Osteoblast (primary cell): Measurements from ENCODE around the gene FAM117B. TPM values are rescaled to one million over a fixed set of nuclear protein-coding genes. Genes with fewer than 3 reads are reported as not detected.

ENCODE experiments used
- DNase-seq: peaks from one replicate; pipeline ENCODE4 v3.0.0; 2011; ENCODE audit warnings: low spot score, mixed read lengths; ENCODE audit not compliant: insufficient read length; ENCODE audit errors: missing footprints
- H2AFZ ChIP-seq: 2 replicates; pipeline ENCODE4 v1.6.0; 2011; ENCODE audit warnings: mild to moderate bottlenecking, low read length
- H3K27ac ChIP-seq: 2 replicates; pipeline ENCODE4 v1.5.1; 2011; ENCODE audit warnings: mild to moderate bottlenecking, low read depth, low read length, moderate library complexity
- H3K27me3 ChIP-seq: 2 replicates; pipeline ENCODE4 v1.6.0; 2012; ENCODE audit warnings: mild to moderate bottlenecking, control low read depth, inconsistent platforms, low read length, moderate library complexity; ENCODE audit not compliant: insufficient read depth
- H3K36me3 ChIP-seq: 2 replicates; pipeline ENCODE4 v1.5.1; 2011; ENCODE audit warnings: mild to moderate bottlenecking, low read length, control low read depth, moderate library complexity; ENCODE audit not compliant: insufficient read depth
- H3K4me1 ChIP-seq: 2 replicates; pipeline ENCODE4 v1.5.1; 2011; ENCODE audit warnings: mild to moderate bottlenecking, low read length, control low read depth, moderate library complexity; ENCODE audit not compliant: insufficient read depth
- H3K4me2 ChIP-seq: 2 replicates; pipeline ENCODE4 v1.6.0; 2011; ENCODE audit warnings: mild to moderate bottlenecking, low read length; ENCODE audit not compliant: insufficient read depth
- H3K4me3 ChIP-seq: fragments of 200-600 bp; sonication (generic); 3 replicates; pipeline ENCODE4 v1.5.1; 2012; ENCODE audit warnings: mild to moderate bottlenecking, low read length, inconsistent platforms; ENCODE audit not compliant: insufficient read depth
- H3K79me2 ChIP-seq: 2 replicates; pipeline ENCODE4 v1.6.0; 2012; ENCODE audit warnings: mild to moderate bottlenecking, low read length, control low read depth, inconsistent platforms; ENCODE audit not compliant: insufficient read depth
- H3K9me3 ChIP-seq: 2 replicates; pipeline ENCODE4 v1.5.1; 2011; ENCODE audit warnings: low read depth, low read length, control low read depth
- H4K20me1 ChIP-seq: 2 replicates; pipeline ENCODE4 v1.6.0; 2012; ENCODE audit warnings: mild to moderate bottlenecking, low read length, control low read depth; ENCODE audit not compliant: insufficient read depth
- total RNA-seq: library from RNA; depleted of rRNA; stranded (reverse); fragments of >200 nt; gene quantifications from 2 replicates; pipeline ENCODE4 v1.2.3, GENCODE V29; 2012
- TF ChIP-seq, protein P1 (sequence below): IDR thresholded peaks from 2 replicates; pipeline ENCODE4 v1.5.1; 2011; ENCODE audit warnings: mild to moderate bottlenecking, low read depth, low read length, moderate library complexity; ENCODE audit errors: extremely low read depth

Gene FAM117B
- total RNA-seq, 1 donor, result 2.9 TPM

DNA sequence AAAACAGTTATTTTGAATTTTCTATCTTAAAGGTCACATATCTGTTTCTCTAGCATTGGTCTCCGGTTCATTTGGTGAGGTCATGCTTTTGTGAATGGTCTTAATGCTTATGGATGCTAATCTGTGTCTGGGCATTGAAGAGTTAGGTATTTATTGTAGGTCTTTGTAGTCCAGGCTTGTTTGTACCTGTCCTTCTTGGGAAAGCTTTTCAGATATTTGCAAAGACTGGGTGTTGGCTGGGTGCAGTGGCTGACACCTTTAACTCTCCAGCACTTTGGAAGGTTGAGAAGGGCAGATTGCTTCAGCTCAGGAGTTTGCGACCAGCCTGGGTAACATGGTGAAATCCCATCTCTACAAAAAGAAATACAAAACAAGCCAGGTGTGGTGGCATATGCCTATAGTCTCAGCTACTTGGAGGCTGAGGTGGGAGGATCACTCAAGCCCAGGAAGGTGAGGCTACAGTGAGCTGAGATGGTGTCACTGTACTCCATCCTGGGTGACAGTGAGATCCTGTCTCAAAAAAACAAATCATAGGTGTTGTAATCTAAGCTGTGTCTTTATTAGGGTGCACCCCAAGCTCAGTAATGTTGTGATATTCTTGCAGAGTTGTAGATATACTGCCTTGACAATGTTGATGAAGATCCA is 82.3 kb downstream of the FAM117B start:
- TF ChIP-seq, protein P1, sequence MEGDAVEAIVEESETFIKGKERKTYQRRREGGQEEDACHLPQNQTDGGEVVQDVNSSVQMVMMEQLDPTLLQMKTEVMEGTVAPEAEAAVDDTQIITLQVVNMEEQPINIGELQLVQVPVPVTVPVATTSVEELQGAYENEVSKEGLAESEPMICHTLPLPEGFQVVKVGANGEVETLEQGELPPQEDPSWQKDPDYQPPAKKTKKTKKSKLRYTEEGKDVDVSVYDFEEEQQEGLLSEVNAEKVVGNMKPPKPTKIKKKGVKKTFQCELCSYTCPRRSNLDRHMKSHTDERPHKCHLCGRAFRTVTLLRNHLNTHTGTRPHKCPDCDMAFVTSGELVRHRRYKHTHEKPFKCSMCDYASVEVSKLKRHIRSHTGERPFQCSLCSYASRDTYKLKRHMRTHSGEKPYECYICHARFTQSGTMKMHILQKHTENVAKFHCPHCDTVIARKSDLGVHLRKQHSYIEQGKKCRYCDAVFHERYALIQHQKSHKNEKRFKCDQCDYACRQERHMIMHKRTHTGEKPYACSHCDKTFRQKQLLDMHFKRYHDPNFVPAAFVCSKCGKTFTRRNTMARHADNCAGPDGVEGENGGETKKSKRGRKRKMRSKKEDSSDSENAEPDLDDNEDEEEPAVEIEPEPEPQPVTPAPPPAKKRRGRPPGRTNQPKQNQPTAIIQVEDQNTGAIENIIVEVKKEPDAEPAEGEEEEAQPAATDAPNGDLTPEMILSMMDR, result no peak
- Histone ChIP-seq H3K79me2 (no peaks in the 10 kb centered on the region), H3K27me3 (no peaks in the 10 kb centered on the region), H3K27ac (no peak overlapping the region), H2AFZ (no peak overlapping the region), H3K9me3 (peaks cover 2% of the 10 kb centered on the region), H3K4me1 (no peaks in the 10 kb centered on the region), H3K4me2 (no peak overlapping the region), H3K4me3 (no peak overlapping the region), H4K20me1 (no peaks in the 10 kb centered on the region), H3K36me3 (no peaks in the 10 kb centered on the region)
- DNase-seq, result no peak

- Histone ChIP-seq H4K20me1 (no peaks in the 10 kb centered on the region), H3K36me3 (no peaks in the 10 kb centered on the region), H2AFZ (no peak overlapping the region), H3K79me2 (no peaks in the 10 kb centered on the region), H3K4me3 (no peak overlapping the region), H3K27ac (no peak overlapping the region), H3K27me3 (no peaks in the 10 kb centered on the region), H3K4me1 (no peaks in the 10 kb centered on the region), H3K4me2 (no peak overlapping the region), H3K9me3 (peaks cover 2% of the 10 kb centered on the region)
- no peak for DNase-seq
- TF ChIP-seq, protein P1, result no peak
Observed at GRCh38 chr2:202717598-202718310, 83.0 kb downstream of the FAM117B start.

DNA sequence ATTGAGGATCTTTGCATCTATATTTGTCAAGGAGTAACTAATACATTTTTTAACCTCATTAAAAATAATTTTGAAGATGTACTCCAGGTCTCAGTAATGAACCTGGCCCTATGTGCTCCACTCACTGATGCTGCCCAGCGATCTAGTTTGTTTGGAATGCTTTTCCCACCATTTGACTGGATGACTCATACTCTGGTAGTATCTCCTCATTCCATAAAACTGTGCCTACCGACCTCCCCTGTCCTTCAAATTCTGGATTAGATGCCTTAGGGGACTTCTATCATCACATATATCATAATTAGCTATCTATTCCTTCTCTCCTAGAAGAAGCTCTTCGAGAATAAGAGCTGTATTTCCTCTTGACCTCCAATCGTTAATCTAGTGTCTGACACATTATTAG is 83.8 kb downstream of the FAM117B start:
- H3K4me3 ChIP-seq, result no peak overlapping the region
- DNase-seq, result peak; percentile 79
- H2AFZ ChIP-seq, result no peak overlapping the region
- H3K9me3 ChIP-seq, result peaks cover 2% of the 10 kb centered on the region
- no peaks in the 10 kb centered on the region for H4K20me1 ChIP-seq
- no peaks in the 10 kb centered on the region for H3K4me1 ChIP-seq
- no peaks in the 10 kb centered on the region for H3K27me3 ChIP-seq
- TF ChIP-seq, protein P1, result no peak
- H3K36me3 ChIP-seq, result no peaks in the 10 kb centered on the region
- H3K79me2 ChIP-seq, result no peaks in the 10 kb centered on the region
- H3K4me2 ChIP-seq, result no peak overlapping the region
- no peak overlapping the region for H3K27ac ChIP-seq

- Histone ChIP-seq H3K4me1 (no peaks in the 10 kb centered on the region), H3K4me3 (no peak overlapping the region), H3K27me3 (no peaks in the 10 kb centered on the region), H3K36me3 (no peaks in the 10 kb centered on the region), H2AFZ (no peak overlapping the region), H4K20me1 (no peaks in the 10 kb centered on the region), H3K9me3 (peaks cover 2% of the 10 kb centered on the region), H3K4me2 (no peak overlapping the region), H3K27ac (no peak overlapping the region), H3K79me2 (no peaks in the 10 kb centered on the region)
- no peak for DNase-seq
- TF ChIP-seq, protein P1, result no peak
Observed at GRCh38 chr2:202720226-202720625, 85.5 kb downstream of the FAM117B start.
